Mucosa of rectum (tissue), 2 donors: ENCODE data around the gene HLA-B.
"Not testable (repeated sequence)": the region's sequence is repeated elsewhere in the genome, so short reads cannot be mapped to it uniquely, and the experiment has no call there.

Source experiments
- H3K27ac ChIP-seq, 2 donors: one replicate each; pipeline ENCODE4 v1.7.0; 2013; ENCODE audit warnings: inconsistent platforms in 2 of 2, low read depth in 2 of 2, low read length in 2 of 2
- H3K27me3 ChIP-seq, 2 donors: one replicate each; pipeline ENCODE4 v1.7.0; 2013; ENCODE audit warnings: low read length in 2 of 2; ENCODE audit not compliant: control insufficient read depth in 2 of 2, insufficient read depth in 2 of 2
- H3K36me3 ChIP-seq, 2 donors: one replicate each; pipeline ENCODE4 v1.7.0; 2013; ENCODE audit warnings: low read length in 2 of 2; ENCODE audit not compliant: control insufficient read depth in 2 of 2, insufficient read depth in 2 of 2
- H3K4me1 ChIP-seq, 2 donors: one replicate each; pipeline ENCODE4 v1.7.0; 2013; ENCODE audit warnings: low read length in 2 of 2, mild to moderate bottlenecking in 1 of 2; ENCODE audit not compliant: control insufficient read depth in 2 of 2, insufficient read depth in 2 of 2
- H3K4me3 ChIP-seq, 2 donors: one replicate each; pipeline ENCODE4 v1.7.0; 2013; ENCODE audit warnings: low read length in 2 of 2
- H3K9ac ChIP-seq, 2 donors: one replicate each; pipeline ENCODE4 v1.7.0; 2013; ENCODE audit warnings: low read length in 2 of 2, low read depth in 1 of 2, mild to moderate bottlenecking in 1 of 2
- H3K9me3 ChIP-seq, 2 donors: one replicate each; pipeline ENCODE4 v1.7.0; 2013; ENCODE audit warnings: low read length in 2 of 2; ENCODE audit not compliant: control insufficient read depth in 2 of 2
- donor health status: healthy.
- donor health status: Normal muscosa, but diverticular disease.

The HLA-B gene

GRCh38 chr6:31356946-31357466, at the start of gene HLA-B:
HLA-B (minus strand) TSS chr6:31357179; CDS start chr6:31357158, 21 bp downstream.
- Histone ChIP-seq H3K36me3 (peaks cover 20 to 24% of the 10 kb centered on the region in 2 donors), H3K9me3 (no peaks in the 10 kb centered on the region), H3K27ac (peak within 1 kb of the TSS; percentile 78 to 89), H3K9ac (peak within 1 kb of the TSS; percentile 78 to 95), H3K4me3 (peak within 1 kb of the TSS; percentile 78 to 81), H3K4me1 (peaks cover 14 to 21% of the 10 kb centered on the region in 2 donors), H3K27me3 (no peaks in the 10 kb centered on the region)

DNA sequence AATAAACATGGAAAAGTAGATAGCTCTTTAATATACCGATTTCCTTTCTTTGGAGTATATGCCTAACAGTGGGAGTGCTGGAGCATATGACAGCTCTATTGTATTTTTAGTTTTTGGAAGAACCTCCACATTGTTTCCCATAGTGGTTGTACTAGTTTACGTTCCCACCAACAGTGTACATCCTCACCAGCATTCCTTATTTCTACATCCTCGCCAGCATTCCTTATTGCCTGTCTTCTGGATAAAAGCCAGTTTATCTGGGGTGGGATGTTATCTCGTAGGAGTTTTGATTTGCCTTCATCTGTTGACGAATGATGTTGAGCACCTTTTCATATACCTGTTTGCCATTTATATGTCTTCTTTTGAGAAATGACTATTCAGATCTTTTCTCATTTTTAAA, 49.0 kb upstream of the HLA-B start:
- no peaks in the 10 kb centered on the region for H3K9me3 ChIP-seq
- H3K27me3 ChIP-seq = no peaks in the 10 kb centered on the region
- H3K36me3 ChIP-seq = peaks cover 6 to 8% of the 10 kb centered on the region in 2 donors
- H3K4me1 ChIP-seq = peaks cover 32 to 41% of the 10 kb centered on the region in 2 donors
- H3K9ac ChIP-seq = no peak overlapping the region
- no peak overlapping the region for H3K27ac ChIP-seq
- H3K4me3 ChIP-seq = no peak overlapping the region

GRCh38 chr6:31404061-31404364, 47.0 kb upstream of the HLA-B start:
- peak overlapping the region; percentile 60 to 95 for H3K9ac ChIP-seq
- H3K9me3 ChIP-seq, H3K36me3 ChIP-seq, H3K27ac ChIP-seq, H3K27me3 ChIP-seq: not testable (repeated sequence)
- peak overlapping the region; percentile 66 to 93 for H3K4me3 ChIP-seq
- peaks cover 32 to 42% of the 10 kb centered on the region in 2 donors for H3K4me1 ChIP-seq

- Histone ChIP-seq H3K27ac (peak within 1 kb of the TSS; percentile 68 to 94), H3K36me3 (peaks cover 0 to 2% of the 10 kb centered on the region in 2 donors), H3K4me3 (peak within 1 kb of the TSS; percentile 66 to 93), H3K9me3 (no peaks in the 10 kb centered on the region), H3K27me3 (no peaks in the 10 kb centered on the region), H3K4me1 (peaks cover 32 to 46% of the 10 kb centered on the region in 2 donors), H3K9ac (peak within 1 kb of the TSS; percentile 65 to 95)
These were observed 46.5 kb upstream of the HLA-B start, which contains the start of gene MICA for GRCh38 chr6:31403283-31404060. MICA (plus strand) TSS chr6:31403595; CDS start chr6:31403633, 38 bp downstream.

- H3K36me3 ChIP-seq = peaks cover 0 to 2% of the 10 kb centered on the region in 2 donors
- H3K27me3 ChIP-seq = no peaks in the 10 kb centered on the region
- H3K9ac ChIP-seq = peak overlapping the region; percentile 65 to 95
- H3K4me1 ChIP-seq = peaks cover 31 to 50% of the 10 kb centered on the region in 2 donors
- H3K9me3 ChIP-seq = no peaks in the 10 kb centered on the region
- peak overlapping the region; percentile 66 to 93 for H3K4me3 ChIP-seq
- H3K27ac ChIP-seq = peak overlapping the region; percentile 68 to 94
These were observed 45.6 kb upstream of the HLA-B start for GRCh38 chr6:31402324-31403282.

DNA sequence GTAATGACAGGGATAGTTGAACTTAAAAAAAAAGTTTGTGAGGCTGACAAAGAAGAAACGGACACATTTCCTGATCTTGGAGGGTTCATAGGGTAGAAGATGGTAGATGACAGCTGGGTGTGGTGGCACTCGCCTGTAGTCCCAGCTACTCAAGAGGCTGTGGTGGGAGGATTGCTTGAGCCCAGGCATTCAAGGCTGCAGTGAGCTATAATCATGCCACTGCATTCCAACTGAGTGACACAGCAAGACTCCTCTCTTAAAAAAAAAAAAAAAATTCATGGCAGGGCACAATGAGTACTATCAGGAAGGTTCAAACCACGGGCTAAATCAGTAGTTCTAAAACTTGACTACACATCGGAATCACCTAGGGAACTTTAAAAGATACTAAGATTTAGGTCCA, 44.4 kb upstream of the HLA-B start:
- Histone ChIP-seq H3K27me3 (no peaks in the 10 kb centered on the region), H3K36me3 (peaks cover 0 to 2% of the 10 kb centered on the region in 2 donors), H3K4me1 (peaks cover 30 to 55% of the 10 kb centered on the region in 2 donors), H3K9ac (peak overlapping the region; percentile 95 to 98), H3K27ac (peak overlapping the region; percentile 94 to 98), H3K4me3 (peak overlapping the region; percentile 70 to 93), H3K9me3 (no peaks in the 10 kb centered on the region)

DNA sequence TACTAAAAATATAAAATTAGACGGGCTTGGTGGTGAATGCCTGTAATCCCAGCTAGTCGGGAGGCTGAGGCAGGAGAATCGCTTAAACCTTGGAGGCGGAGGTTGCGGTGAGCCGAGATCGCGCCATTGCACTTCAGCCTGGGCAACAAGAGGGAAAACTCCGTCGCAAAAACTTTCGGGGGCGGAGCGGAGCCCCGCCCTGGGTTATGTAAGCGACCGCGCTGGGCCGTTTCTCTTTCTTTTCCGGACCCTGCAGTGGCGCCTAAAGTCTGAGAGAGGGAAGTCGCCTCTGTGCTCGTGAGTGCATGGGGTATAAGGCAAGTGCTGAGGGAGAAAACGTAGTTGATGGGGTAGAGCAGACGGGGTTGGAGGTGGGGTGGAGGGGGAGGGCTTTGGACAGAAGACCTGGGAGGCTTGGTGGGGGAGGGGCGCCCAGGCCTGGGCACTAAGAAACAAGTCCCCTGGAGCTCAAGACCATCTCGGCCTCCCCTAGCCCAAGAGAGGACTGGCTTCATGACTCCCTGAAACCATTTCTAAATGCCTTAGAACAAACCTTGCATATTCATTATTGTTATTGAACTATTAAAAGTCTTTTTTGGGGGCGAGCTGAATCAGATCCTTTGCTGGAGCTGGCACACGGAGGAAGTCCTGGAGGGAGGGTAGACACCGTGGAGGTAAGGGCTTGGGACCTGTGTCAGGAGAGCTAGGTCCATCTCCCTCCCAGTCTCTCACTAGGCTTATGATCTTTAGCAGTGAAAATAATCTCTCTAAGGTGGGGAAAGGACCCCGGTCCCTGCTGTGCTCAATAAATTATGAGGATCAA, 43.7 kb upstream of the HLA-B start:
- Histone ChIP-seq H3K4me3 (peak overlapping the region; percentile 70 to 93), H3K27ac (peak overlapping the region; percentile 94 to 98), H3K9me3 (no peaks in the 10 kb centered on the region), H3K4me1 (peaks cover 34 to 54% of the 10 kb centered on the region in 2 donors), H3K9ac (peak overlapping the region; percentile 95 to 98), H3K27me3 (no peaks in the 10 kb centered on the region), H3K36me3 (peaks cover 0 to 2% of the 10 kb centered on the region in 2 donors)

GRCh38 chr6:31399589-31400466, 42.8 kb upstream of the HLA-B start:
- H3K36me3 ChIP-seq = peaks cover 0 to 3% of the 10 kb centered on the region in 2 donors
- H3K9me3 ChIP-seq = no peaks in the 10 kb centered on the region
- peaks cover 40 to 59% of the 10 kb centered on the region in 2 donors for H3K4me1 ChIP-seq
- H3K4me3 ChIP-seq = peak overlapping the region; percentile 70 to 93
- no peaks in the 10 kb centered on the region for H3K27me3 ChIP-seq
- H3K9ac ChIP-seq = peak overlapping the region; percentile 95 to 98
- peak overlapping the region; percentile 94 to 98 for H3K27ac ChIP-seq
